ENCODE results near the gene KRTAP5-6. TPM values are rescaled to one million over a fixed set of nuclear protein-coding genes. Genes with fewer than 3 reads are reported as not detected.

KRTAP5-6 gene
- total RNA-seq, 1 donor from 2014 or later: not detected

DNA sequence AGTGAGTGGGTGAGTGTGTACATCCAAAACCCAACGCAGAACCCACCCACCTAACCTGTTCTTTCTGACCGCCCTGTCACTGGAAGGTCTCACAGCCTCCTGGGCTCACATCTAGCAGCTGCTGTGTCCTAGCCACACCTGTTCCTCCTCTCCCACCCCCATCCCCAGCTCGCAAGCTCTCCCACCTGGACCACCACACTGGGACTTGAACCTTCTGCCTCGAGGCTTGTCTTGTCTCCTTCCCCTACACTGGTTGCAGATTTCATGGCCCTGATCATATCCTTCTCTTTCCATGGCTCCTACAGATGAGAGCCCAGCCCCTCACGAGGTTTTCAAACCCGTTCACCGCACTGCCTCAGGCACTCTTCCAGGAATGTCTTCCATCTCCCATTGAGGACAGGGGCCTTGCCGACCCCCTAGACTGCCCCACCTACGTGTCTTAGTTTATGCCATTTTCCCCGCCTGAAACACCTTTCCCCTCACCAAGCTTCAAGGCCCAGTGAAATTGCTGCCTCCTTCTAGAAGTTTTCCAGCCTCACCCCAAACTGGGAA, 46.7 kb downstream of the KRTAP5-6 start:
- H3K4me1 Mint-ChIP-seq (ENCODE audit: low read depth): peaks cover 39% of the 10 kb centered on the region
- TF ChIP-seq, protein P1, sequence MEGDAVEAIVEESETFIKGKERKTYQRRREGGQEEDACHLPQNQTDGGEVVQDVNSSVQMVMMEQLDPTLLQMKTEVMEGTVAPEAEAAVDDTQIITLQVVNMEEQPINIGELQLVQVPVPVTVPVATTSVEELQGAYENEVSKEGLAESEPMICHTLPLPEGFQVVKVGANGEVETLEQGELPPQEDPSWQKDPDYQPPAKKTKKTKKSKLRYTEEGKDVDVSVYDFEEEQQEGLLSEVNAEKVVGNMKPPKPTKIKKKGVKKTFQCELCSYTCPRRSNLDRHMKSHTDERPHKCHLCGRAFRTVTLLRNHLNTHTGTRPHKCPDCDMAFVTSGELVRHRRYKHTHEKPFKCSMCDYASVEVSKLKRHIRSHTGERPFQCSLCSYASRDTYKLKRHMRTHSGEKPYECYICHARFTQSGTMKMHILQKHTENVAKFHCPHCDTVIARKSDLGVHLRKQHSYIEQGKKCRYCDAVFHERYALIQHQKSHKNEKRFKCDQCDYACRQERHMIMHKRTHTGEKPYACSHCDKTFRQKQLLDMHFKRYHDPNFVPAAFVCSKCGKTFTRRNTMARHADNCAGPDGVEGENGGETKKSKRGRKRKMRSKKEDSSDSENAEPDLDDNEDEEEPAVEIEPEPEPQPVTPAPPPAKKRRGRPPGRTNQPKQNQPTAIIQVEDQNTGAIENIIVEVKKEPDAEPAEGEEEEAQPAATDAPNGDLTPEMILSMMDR (IDR thresholded peaks at IDR 0.05): no peak
- peaks cover 9% of the 10 kb centered on the region for H3K9me3 Mint-ChIP-seq (ENCODE audit: low read depth)
- no peaks in the 10 kb centered on the region for H3K27me3 Mint-ChIP-seq (ENCODE audit: low read depth)
- H3K36me3 Mint-ChIP-seq (ENCODE audit: low read depth): peaks cover 26% of the 10 kb centered on the region
- H3K4me3 Mint-ChIP-seq (ENCODE audit: unreplicated experiment): no peak overlapping the region
- no peak overlapping the region for H3K27ac Mint-ChIP-seq (ENCODE audit: unreplicated experiment)
- peak; percentile 70 for DNase-seq (ENCODE audit: low spot score)

DNA sequence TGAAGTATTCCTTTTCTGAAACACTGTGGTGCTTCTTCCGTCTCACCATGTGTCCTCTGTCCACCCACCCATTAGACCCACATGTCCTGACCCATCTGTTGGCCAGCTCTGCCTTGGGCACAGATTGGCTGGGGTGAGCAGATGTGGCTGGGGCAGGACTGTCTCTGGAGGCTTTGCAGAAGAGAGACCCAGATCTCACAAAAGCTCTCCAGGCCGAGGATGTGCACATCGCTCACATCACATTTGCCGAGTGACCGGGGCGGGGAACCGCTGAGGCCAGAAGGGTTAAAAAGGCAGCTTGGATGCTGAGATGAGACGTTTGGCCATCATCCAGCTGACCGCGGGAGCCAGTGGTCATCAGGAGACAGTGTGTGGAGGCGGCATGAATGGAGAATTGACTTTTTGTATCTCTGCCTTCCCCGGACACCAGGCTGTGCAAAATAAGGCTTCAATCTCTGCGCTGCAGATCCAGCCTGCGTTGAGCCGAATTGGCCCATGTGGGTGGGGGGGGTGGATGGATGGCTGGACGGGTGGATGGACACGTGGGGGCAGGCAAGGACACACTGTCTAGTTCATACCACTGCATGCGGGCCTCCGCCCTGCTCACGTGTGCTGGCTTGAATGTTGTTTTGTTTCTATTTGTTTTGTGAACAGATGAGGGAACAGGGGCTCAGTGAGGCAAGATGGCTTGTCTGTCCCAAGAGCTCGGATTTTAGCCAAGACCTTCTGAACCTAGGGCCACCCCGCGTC, 47.3 kb downstream of the KRTAP5-6 start:
- Mint-ChIP-seq H3K27ac (ENCODE audit: unreplicated experiment) (no peak overlapping the region), H3K9me3 (ENCODE audit: low read depth) (peaks cover 5% of the 10 kb centered on the region), H3K27me3 (ENCODE audit: low read depth) (no peaks in the 10 kb centered on the region), H3K36me3 (ENCODE audit: low read depth) (peaks cover 26% of the 10 kb centered on the region), H3K4me3 (ENCODE audit: unreplicated experiment) (no peak overlapping the region), H3K4me1 (ENCODE audit: low read depth) (peaks cover 39% of the 10 kb centered on the region)
- TF ChIP-seq, protein P1 (IDR thresholded peaks at IDR 0.05): peak; percentile 27
- DNase-seq (ENCODE audit: low spot score): peak; percentile 70

DNA sequence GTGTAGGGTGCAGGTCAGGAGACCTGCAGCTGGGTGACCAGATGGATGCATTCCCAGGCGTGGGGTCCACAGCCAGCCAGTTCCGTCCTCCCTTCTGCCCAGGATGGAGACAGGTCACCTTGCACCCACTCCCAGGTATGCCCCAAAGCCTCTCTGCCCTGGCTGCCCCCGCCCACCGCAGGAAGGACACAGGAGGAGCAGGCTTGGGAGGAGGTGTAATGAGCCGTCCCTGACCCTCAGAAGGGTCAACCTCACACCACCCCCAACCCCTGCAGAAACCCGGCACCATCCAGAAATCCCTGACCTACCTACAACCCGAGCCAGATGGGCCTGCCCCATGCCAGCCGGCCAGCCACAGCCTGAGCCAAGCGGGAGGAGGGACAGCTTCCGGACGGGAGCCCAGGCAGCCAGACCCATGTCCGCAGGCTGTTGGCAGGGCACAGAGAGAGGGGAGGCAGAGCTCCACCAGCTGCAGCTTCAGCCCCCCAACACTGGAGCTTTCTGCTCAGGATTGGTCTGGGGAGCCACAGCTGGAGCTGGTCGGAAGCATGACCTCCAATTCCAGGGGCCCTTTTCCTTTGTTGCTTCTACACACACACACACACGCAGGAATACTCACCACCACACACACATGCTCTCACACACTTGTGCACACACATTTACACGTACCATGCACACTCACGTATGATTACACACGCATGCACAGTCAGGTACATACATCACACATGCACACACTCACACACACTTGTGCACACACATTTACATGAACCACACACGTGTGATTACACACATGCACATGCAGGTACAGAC, 48.1 kb downstream of the KRTAP5-6 start:
- Mint-ChIP-seq H3K27me3 (ENCODE audit: low read depth) (no peaks in the 10 kb centered on the region), H3K4me3 (ENCODE audit: unreplicated experiment) (peak overlapping the region; percentile 92), H3K27ac (ENCODE audit: unreplicated experiment) (no peak overlapping the region), H3K36me3 (ENCODE audit: low read depth) (peaks cover 27% of the 10 kb centered on the region), H3K4me1 (ENCODE audit: low read depth) (peaks cover 47% of the 10 kb centered on the region), H3K9me3 (ENCODE audit: low read depth) (peaks cover 3% of the 10 kb centered on the region)
- TF ChIP-seq, protein P1 (IDR thresholded peaks at IDR 0.05): no peak
- peak; percentile 75 for DNase-seq (ENCODE audit: low spot score)

DNA sequence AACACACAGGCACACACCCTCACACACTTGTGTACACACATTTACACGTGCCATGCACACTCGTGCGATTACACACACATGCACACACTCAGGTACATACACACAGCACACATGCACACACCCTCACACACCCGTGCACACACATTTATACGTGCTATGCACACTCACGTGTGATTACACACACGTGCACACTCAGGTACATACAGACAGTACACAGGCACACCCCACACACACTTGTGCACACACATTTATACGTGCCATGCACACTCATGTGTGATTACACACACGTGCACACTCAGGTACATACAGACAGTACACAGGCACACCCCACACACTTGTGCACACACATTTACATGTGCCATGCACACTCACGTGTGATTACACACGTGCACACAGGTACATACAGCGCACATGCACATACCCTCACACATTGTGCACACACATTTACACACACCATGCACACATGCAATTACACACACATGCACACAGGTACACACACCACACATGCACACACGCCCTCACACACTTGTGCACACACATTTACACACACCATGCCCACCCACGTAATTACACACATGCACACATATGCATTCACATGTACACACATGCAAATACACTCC, 48.8 kb downstream of the KRTAP5-6 start:
- Mint-ChIP-seq H3K36me3 (ENCODE audit: low read depth) (peaks cover 27% of the 10 kb centered on the region), H3K4me1 (ENCODE audit: low read depth) (peaks cover 50% of the 10 kb centered on the region), H3K4me3 (ENCODE audit: unreplicated experiment) (peak overlapping the region; percentile 92), H3K9me3 (ENCODE audit: low read depth) (no peaks in the 10 kb centered on the region), H3K27ac (ENCODE audit: unreplicated experiment) (no peak overlapping the region), H3K27me3 (ENCODE audit: low read depth) (no peaks in the 10 kb centered on the region)
- DNase-seq (ENCODE audit: low spot score): peak; percentile 48
- TF ChIP-seq, protein P1 (IDR thresholded peaks at IDR 0.05): no peak

DNA sequence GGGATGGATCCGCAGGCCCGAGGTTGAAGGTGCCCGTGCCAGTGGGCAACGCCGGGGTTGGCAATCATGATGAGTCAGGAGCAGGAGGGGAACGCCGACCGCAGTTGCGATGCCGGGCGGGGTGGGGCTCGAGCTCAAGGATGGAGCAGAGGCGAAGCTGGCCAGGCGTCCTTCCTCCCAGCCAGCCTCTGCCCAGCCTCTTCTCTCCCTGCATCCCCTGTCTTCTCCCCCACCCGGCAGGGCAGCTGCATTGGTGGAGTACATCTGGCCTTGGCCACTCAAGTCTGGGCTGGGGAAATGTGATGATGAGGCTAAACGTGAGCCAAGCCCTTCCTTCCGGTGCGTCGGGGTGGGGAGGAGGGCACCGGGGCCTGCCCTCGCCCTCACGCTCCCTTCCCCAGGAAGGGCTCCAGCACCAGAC, 49.5 kb downstream of the KRTAP5-6 start:
- DNase-seq (ENCODE audit: low spot score): peak; percentile 89
- TF ChIP-seq, protein P1 (IDR thresholded peaks at IDR 0.05): no peak
- peaks cover 27% of the 10 kb centered on the region for H3K36me3 Mint-ChIP-seq (ENCODE audit: low read depth)
- H3K4me3 Mint-ChIP-seq (ENCODE audit: unreplicated experiment): peak overlapping the region; percentile 92
- no peaks in the 10 kb centered on the region for H3K27me3 Mint-ChIP-seq (ENCODE audit: low read depth)
- H3K4me1 Mint-ChIP-seq (ENCODE audit: low read depth): peaks cover 54% of the 10 kb centered on the region
- no peaks in the 10 kb centered on the region for H3K9me3 Mint-ChIP-seq (ENCODE audit: low read depth)
- no peak overlapping the region for H3K27ac Mint-ChIP-seq (ENCODE audit: unreplicated experiment)

All from chondrocyte (in vitro differentiated cells).